Sigmoid colon (tissue), 4 donors: ENCODE measurements around the gene EP400.

Source experiments
- CTCF ChIP-seq, 4 experiments: fragments of 450-650 bp in 3 of 4; fragments of 200-600 bp in 1 of 4; IDR thresholded peaks; one replicate each; pipeline ENCODE4 v1.5.1; 2016 to 2019; ENCODE audit warnings: antibody characterized with exemption in 4 of 4, mild to moderate bottlenecking in 3 of 4, moderate library complexity in 2 of 4
- EP300 ChIP-seq, 4 donors: sonication (generic); formaldehyde crosslinking; IDR thresholded peaks; one replicate each; pipeline ENCODE4 v1.6.1; 2017; ENCODE audit warnings: antibody characterized with exemption in 4 of 4
- POLR2A ChIP-seq, 2 donors: fragments of 450-650 bp; IDR thresholded peaks; one replicate each; pipeline ENCODE4 v1.6.1; 2016; ENCODE audit warnings: antibody characterized with exemption in 2 of 2, mild to moderate bottlenecking in 2 of 2, moderate library complexity in 2 of 2

GRCh38 chr12:132106921-132107320 lies 157.2 kb downstream of the EP400 start:
- TF ChIP-seq CTCF (IDR thresholded peaks at IDR 0.05) (no peak), EP300 (IDR thresholded peaks at IDR 0.05) (no peak), POLR2A (IDR thresholded peaks at IDR 0.05) (no peak)
